ENCODE results near the gene BUD13. TPM values are rescaled to one million over a fixed set of nuclear protein-coding genes. Genes with fewer than 3 reads are reported as not detected.

BUD13 gene
- polyA plus RNA-seq, 1 of the 3 experiments (the other 2 are of a cell fraction): 15.5 TPM

DNA sequence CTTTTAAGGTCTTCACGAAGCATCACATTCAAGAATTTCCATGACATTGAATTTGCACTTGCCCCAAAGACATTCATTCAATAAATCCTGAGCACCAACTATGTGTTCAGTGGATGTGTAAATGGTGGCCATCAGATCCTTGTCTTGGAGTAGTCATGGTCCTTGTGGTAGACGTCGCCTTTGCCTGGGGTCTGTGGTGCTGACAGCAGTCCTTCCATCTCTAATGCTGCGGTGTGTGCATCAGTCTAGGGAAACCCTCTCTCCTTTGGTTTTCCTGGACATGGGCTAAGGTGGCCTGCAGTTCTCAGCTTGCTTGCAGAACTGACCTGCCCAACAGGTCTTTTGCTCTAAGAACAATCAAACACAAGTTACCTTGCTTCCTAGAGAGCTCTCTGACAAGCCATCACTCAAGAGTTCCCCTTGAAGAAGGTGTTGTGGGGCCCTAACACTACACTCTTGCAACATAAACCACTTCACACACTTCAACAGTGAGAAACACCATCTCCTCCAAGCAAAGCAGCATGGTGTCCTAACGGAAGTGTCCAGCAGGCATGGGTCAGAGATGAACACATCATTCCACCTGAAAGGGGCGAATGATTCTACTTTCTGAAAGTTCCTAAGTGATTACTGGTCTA lies 72.1 kb downstream of the BUD13 start:
- no peak overlapping the region for H3K9ac ChIP-seq
- CTCF ChIA-PET: interaction anchor here (1.3 to 5.3 kb wide), 3 partner anchors 9 to 246 kb away, joined by 4 to 36 read pairs (median 5); no protein-coding TSS in a partner anchor
- no peak overlapping the region for H3K4me2 ChIP-seq
- H3F3A ChIP-seq (replicated peaks; ENCODE audit: insufficient read depth): no peaks in the 10 kb centered on the region
- no peaks in the 10 kb centered on the region for H3K9me2 ChIP-seq
- POLR2A ChIA-PET: no interaction called here
- H4K20me1 ChIP-seq (ENCODE audit: insufficient read depth): no peaks in the 10 kb centered on the region
- peaks cover 0 to 30% of the 10 kb centered on the region in 2 experiments; a peak in 1 of 4 replicates for H3K4me1 ChIP-seq (ENCODE audit: control insufficient read depth in 1 of 2, insufficient read depth in 2 of 2, low read depth in 1 of 2, low read length in 1 of 2)
- H3K36me3 ChIP-seq (replicated peaks in 1 of 2; ENCODE audit: control insufficient read depth in 1 of 2, insufficient read depth in 2 of 2, low read length in 1 of 2): no peaks in the 10 kb centered on the region
- WGBS (ENCODE audit: low lambda C conversion rate): 47% methylated on average over 5 of the region's 6 CpGs
- H3K9me3 ChIP-seq: no peaks in the 10 kb centered on the region
- TF ChIP-seq RCOR1 (IDR thresholded peaks at IDR 0.05; ENCODE audit: low read length) (no peak), NFIC (IDR thresholded peaks at IDR 0.05; ENCODE audit: borderline replicate concordance) (no peak), RAD21 (IDR thresholded peaks at IDR 0.05; ENCODE audit: low read length) (no peak), JUND (IDR thresholded peaks at IDR 0.05) (no peak), FOSL2 (IDR thresholded peaks at IDR 0.05; ENCODE audit: borderline replicate concordance, low read depth) (no peak)
- TF ChIP-seq, protein P1, sequence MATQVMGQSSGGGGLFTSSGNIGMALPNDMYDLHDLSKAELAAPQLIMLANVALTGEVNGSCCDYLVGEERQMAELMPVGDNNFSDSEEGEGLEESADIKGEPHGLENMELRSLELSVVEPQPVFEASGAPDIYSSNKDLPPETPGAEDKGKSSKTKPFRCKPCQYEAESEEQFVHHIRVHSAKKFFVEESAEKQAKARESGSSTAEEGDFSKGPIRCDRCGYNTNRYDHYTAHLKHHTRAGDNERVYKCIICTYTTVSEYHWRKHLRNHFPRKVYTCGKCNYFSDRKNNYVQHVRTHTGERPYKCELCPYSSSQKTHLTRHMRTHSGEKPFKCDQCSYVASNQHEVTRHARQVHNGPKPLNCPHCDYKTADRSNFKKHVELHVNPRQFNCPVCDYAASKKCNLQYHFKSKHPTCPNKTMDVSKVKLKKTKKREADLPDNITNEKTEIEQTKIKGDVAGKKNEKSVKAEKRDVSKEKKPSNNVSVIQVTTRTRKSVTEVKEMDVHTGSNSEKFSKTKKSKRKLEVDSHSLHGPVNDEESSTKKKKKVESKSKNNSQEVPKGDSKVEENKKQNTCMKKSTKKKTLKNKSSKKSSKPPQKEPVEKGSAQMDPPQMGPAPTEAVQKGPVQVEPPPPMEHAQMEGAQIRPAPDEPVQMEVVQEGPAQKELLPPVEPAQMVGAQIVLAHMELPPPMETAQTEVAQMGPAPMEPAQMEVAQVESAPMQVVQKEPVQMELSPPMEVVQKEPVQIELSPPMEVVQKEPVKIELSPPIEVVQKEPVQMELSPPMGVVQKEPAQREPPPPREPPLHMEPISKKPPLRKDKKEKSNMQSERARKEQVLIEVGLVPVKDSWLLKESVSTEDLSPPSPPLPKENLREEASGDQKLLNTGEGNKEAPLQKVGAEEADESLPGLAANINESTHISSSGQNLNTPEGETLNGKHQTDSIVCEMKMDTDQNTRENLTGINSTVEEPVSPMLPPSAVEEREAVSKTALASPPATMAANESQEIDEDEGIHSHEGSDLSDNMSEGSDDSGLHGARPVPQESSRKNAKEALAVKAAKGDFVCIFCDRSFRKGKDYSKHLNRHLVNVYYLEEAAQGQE (IDR thresholded peaks at IDR 0.05; ENCODE audit: low read depth, low read length): no peak
- no peaks in the 10 kb centered on the region for H3K27me3 ChIP-seq (ENCODE audit: insufficient read depth)
- H3K79me2 ChIP-seq (ENCODE audit: insufficient read depth): no peaks in the 10 kb centered on the region
- DNase-seq: no peak
- H2AFZ ChIP-seq (ENCODE audit: low read depth): no peak overlapping the region
- no peak overlapping the region for H3K27ac ChIP-seq (ENCODE audit: low read depth in 2 of 2, low read length in 1 of 2)
- no peak overlapping the region for H3K4me3 ChIP-seq (ENCODE audit: low read depth in 2 of 2, low read length in 1 of 2)

Other genes with a start within 250 kb of the BUD13 start
- gene ZPR1, start 15.0 kb upstream of the BUD13 start, polyA plus RNA-seq (2012; rRNA removed): 52.4 and 69.2 TPM in 2 replicates
- gene APOA5, start 18.9 kb upstream of the BUD13 start, polyA plus RNA-seq (2012; rRNA removed): not detected in 2 replicates
- gene APOA4, start 50.3 kb upstream of the BUD13 start, polyA plus RNA-seq (2012; rRNA removed): not detected in 2 replicates
- not detected in 2 replicates for gene APOC3, start 56.9 kb upstream of the BUD13 start, polyA plus RNA-seq (2012; rRNA removed)
- 0.20 TPM in 1 of 2 replicates, not detected in the other for gene APOA1, start 64.6 kb upstream of the BUD13 start, polyA plus RNA-seq (2012; rRNA removed)

Data from SK-N-SH (cell line).